ENCODE data around the gene LUZP2.
"Not testable (repeated sequence)": the region's sequence is repeated elsewhere in the genome, so short reads cannot be mapped to it uniquely, and the experiment has no call there.

LUZP2 gene

GRCh38 chr11:24837112-24837511 lies 340.3 kb downstream of the LUZP2 start:
- DNase-seq = no peak

GRCh38 chr11:24842308-24842707 lies 345.5 kb downstream of the LUZP2 start:
- no peak for DNase-seq

- no peak for DNase-seq
Observed at GRCh38 chr11:24844406-24844805, 347.6 kb downstream of the LUZP2 start.

- DNase-seq = no peak
Observed at GRCh38 chr11:24848857-24849256, 352.0 kb downstream of the LUZP2 start.

GRCh38 chr11:24855951-24856350 lies 359.1 kb downstream of the LUZP2 start:
- no peak for DNase-seq

GRCh38 chr11:24859801-24860300 lies 363.0 kb downstream of the LUZP2 start:
- DNase-seq = no peak

GRCh38 chr11:24861440-24861839 lies 364.6 kb downstream of the LUZP2 start:
- no peak for DNase-seq

GRCh38 chr11:24866743-24867142 lies 369.9 kb downstream of the LUZP2 start:
- DNase-seq = no peak

GRCh38 chr11:24870048-24870447 lies 373.2 kb downstream of the LUZP2 start:
- no peak for DNase-seq

GRCh38 chr11:24872186-24872585 lies 375.3 kb downstream of the LUZP2 start:
- no peak for DNase-seq

- DNase-seq = no peak
Observed at GRCh38 chr11:24872651-24873311, 375.9 kb downstream of the LUZP2 start.

GRCh38 chr11:24880962-24881361 lies 384.1 kb downstream of the LUZP2 start:
- DNase-seq = no peak

- no peak for DNase-seq
Observed at GRCh38 chr11:24885580-24886173, 388.8 kb downstream of the LUZP2 start.

- no peak for DNase-seq
Observed at GRCh38 chr11:24886880-24887619, 390.2 kb downstream of the LUZP2 start.

- no peak for DNase-seq
Observed at GRCh38 chr11:24890426-24890825, 393.6 kb downstream of the LUZP2 start.

- DNase-seq = not testable (repeated sequence)
Observed at GRCh38 chr11:24891845-24892492, 395.1 kb downstream of the LUZP2 start.

- DNase-seq = no peak
Observed at GRCh38 chr11:24896118-24896835, 399.4 kb downstream of the LUZP2 start.

GRCh38 chr11:24900514-24900913 lies 403.7 kb downstream of the LUZP2 start:
- DNase-seq = no peak

- no peak for DNase-seq
Observed at GRCh38 chr11:24900960-24901549, 404.2 kb downstream of the LUZP2 start.

GRCh38 chr11:24903555-24903954 lies 406.7 kb downstream of the LUZP2 start:
- no peak for DNase-seq

- no peak for DNase-seq
Observed at GRCh38 chr11:24925091-24925490, 428.2 kb downstream of the LUZP2 start.

Measured in activated CD4-positive, CD25-positive, alpha-beta regulatory T cell (primary cell).